ENCODE data around the gene SLC25A47. TPM values are rescaled to one million over a fixed set of nuclear protein-coding genes. Genes with fewer than 3 reads are reported as not detected.
"Not testable (repeated sequence)": the region's sequence is repeated elsewhere in the genome, so short reads cannot be mapped to it uniquely, and the experiment has no call there.

Gene SLC25A47
- total RNA-seq, 2 donors from 2014 or later: not detected

DNA sequence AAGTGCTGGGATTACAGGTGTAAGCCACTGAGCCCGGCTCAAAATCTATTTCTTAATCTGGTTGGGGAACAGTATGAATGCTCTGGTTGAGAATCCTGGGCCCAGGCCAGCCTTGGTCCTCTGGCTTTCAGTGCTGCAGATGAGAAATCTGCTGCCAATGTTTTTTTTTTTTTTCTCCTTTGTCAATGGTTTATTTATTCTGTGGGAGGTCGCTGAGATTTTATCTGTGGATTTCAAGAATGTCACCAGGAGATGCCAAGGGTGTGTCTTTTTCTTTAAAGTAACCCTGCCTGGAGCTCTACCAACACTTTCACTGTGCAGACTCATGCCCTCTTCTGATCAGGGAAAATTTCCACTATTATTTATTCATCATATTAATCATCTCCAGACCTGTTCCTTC is 20.5 kb upstream of the SLC25A47 start:
- intact Hi-C loops (cut with DNase I): loop anchor here (5.0 to 10.0 kb wide), 2 partner anchors 72 to 75 kb away; partner anchors contain the start of gene WDR25 (in 2 of the 2)
- no peak for DNase-seq
- no peak for ATAC-seq

DNA sequence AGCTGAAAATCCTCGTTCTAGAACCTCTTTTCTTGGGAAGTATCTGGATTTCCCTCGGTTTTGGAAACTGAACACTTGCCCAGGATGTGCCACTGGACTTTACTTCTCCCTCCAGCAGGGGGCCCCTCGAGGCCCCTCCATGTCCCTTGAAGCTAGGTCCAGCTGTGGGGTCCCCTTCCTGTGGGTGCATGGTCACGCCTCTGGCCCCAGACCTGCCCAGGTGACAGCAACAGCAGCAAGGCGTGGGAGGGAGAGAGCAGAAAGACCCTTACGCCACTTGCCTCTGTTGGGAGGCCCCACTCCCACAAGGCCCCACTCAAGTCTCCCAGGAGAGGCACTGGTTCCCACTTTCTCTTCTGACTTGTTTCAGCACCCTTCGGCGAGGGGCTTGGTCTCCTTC is 20.0 kb upstream of the SLC25A47 start:
- intact Hi-C loops (cut with DNase I): loop anchor here (5.0 to 10.0 kb wide), 2 partner anchors 72 to 74 kb away; partner anchors contain the start of gene WDR25 (in 2 of the 2)
- ATAC-seq (no peak), DNase-seq (no peak)

DNA sequence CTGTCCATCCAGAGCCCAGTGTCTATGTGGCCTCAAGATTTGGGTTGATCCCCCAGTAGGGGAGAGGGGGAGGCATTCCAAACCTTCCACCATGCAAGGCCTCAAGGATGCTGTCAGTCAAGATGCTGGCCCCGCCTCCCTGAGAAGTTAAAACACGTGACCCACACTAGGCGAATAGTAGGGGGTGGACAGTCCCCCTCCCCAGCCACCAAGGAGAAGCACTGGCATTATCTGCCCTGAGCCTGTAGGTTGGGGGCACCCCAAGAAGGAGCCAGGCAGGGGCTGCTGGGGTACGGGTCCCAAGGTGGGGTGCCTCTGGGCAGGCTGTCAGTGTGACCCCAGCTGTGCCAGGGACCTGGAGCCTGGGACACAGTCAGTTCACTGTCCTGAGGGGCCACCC is 19.2 kb upstream of the SLC25A47 start:
- ATAC-seq (no peak), DNase-seq (no peak)
- intact Hi-C loops (cut with DNase I): loop anchor here (5.0 to 10.0 kb wide), 2 partner anchors 71 to 73 kb away; partner anchors contain the start of gene WDR25 (in 2 of the 2)

DNA sequence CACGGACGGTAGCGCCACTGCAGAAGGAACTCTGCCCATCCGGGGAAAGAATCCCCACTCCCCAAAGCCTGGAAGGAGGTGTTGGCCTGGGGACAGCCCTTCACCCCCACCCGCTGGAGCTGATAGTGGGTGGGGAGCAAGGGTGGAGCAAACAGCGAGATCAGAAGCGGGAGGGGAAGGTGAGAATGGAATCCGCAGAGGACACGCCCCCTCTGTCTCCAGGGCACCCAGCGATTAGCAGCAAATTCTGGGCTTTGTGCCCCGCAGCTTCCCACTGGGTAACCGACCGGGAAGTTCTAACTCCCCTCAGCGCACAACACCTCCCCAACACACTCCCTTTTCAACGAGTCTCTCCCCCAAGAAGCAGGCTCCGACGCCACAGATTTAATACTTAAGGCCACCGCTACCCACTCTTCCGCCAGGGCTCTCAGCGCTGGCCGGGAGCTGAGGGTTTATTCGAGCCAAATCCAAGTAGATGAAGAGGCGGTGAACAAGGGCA is 18.3 kb upstream of the SLC25A47 start:
- ATAC-seq (peak; percentile 21 to 34), DNase-seq (peak; percentile 83)
- intact Hi-C loops (cut with DNase I): loop anchor here (5.0 to 10.0 kb wide), 2 partner anchors 70 to 72 kb away; partner anchors contain the start of gene WDR25 (in 2 of the 2)

DNA sequence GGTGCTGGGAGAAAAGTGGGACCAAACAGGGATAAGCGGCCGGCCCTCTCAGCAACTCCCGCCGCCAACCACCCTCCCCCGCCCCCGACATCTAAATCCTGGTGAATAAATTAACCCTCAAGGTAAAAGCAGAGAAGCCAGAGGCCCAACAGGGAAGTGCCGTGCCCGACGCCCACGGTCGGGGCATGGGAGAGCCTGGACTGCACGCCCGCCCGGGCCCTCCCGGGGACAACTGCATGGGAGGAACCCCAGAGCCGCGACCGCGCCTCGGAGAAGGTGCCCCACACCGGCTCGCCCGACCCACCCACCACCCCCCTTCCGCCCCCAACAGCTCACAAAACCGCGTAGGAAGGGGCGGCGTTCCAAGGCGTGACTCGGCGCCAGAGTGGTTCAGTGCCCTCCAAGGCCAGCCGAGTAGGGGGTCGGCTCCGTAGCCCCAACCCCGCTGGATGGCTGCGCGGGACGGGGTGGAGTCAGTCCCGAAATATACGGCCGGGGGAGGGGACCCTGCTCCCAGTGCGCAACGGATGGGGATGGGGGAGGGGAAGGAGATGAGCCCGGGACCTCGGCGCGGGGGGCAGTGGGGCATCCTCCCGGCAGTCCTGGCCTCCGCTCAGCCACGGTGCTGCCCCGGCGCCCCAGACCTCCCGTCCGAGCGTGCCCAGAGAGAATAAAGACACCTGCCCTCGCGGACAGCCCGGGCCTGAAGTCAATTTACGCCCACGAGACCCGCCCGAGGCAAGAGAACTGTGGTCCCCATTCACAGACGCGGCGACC is 17.6 kb upstream of the SLC25A47 start:
- intact Hi-C loops (cut with DNase I): loop anchor here in 1 of 2 donors (10.0 kb wide), 1 partner anchor 69 kb away; the partner anchor contains the start of gene WDR25
- peak; percentile 8 to 12 for ATAC-seq
- peak; percentile 62 for DNase-seq

DNA sequence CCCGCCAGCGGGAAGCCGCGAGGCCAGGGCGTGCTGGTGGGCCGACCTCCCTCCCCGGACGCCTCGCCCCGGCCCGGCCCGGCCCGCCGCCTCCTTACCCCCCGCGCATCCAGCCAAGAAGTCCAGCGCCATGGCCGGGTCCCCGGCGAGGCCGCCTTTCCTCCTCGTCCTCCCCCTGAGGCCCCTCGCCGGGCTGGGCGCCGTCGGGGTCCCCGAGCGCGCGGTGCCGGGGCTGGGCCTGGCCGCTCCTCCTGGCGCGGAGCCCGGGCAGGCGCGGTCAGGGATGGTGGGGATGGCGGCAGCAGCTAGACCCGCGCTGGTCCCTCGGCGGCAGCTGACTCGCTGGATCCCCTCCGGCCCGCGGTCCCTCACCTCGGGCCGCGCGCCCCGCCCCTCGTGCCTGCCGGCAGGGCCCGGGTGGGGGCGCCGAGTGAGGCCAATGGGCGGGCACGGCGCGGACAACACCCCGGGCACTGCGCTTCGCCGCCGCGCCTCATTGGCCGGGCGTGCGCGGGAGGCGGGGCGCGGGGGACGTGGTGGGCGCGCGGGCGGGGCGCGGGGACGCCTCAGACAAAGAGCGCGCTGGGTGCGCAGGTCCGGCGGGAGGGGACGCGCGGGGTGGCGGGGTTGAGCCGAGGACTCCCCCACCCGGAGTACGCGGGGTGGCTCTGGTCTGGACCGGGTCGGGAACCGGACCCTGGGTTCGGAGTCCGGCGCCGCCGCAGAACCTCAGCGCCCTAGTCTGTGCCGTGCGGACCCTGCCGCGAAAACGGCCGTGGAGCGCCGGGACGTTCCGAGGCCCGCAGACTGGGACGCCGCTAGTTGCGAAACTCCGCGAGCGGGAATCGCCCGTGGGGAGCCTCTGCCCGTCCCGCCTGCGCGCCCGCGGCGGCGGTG is 16.8 kb upstream of the SLC25A47 start, which contains the start of gene SLC25A29:
SLC25A29 (minus strand) TSS at position 344 of the 897 bp plus-strand sequence; CDS start at position 132, 212 bp downstream.
- ATAC-seq: peak; percentile 92 to 93
- intact Hi-C loops (cut with DNase I): loop anchor here in 1 of 2 donors (10.0 kb wide), 1 partner anchor 68 kb away; the partner anchor contains the start of gene WDR25
- DNase-seq: peak; percentile 92

DNA sequence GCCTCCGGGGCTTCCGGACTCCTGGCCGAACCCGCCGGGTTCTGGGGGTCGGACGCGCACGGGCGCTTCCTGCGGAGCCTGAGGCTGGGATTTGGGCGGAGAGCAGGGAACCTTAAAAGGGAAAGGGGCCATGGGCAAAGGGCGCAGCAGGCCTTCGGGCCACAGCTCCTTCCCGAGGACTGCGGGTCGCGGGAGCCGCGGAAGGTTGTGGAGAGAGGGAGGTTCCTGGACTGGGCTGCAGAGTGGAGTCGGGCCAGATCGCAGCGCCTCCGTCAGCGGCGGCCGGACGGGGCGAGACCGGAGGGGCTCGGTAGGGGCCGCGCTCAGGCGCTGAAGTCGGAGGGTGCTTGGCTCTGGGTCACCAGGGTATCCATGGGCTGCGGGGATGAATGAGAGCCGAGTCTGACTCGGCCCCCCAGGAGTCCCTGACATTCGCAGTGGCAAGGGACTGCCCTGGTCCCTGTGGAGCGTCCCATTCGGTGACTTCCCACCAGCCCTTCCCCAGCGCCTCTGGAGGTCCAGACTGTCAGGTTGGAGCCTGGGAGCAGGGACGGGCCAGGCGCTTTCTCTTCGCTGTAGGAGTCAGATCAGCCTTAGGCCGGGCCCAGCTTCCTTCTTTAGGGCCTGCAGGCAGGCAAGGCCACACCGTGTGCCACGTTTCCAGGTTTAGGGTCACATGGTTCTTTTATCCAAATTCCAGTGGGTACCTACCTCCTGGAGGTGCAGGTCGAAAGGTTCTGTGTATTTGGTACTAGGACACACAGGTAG is 16.0 kb upstream of the SLC25A47 start:
- intact Hi-C loops (cut with DNase I): loop anchor here in 1 of 2 donors (10.0 kb wide), 1 partner anchor 68 kb away; the partner anchor contains the start of gene WDR25

DNA sequence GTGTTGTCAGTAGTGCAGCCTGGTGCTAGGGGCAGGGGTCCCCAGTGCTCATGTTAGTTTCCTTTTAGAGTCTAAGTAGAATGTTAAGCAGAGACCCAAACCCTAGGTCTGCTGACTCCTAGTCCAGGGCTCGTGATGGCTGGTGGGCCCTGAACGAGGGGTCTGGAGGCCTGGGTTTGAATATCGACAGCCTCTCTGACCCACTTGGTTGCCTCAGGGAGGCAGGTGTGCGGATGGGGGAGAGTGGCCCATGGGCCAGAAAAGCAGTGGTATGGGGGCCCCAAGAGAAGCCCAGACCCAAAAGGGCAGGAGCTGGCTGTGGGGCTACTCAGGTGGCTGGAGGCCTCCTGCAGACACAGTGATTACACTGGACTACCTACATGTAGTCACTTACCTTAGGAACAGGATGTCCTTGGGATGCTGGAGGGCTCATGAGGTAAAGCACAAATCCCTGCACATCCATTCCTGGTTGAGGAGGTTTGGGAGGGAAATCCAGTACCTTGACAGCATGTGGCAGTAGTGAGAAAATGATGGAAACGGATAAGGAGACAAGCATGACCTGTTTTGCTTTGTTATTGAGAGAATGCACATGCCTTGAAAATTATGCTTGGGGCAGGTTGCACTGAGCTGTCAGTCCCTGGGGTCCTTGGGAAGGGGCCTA is 15.2 kb upstream of the SLC25A47 start:
- intact Hi-C loops (cut with DNase I): loop anchor here in 1 of 2 donors (10.0 kb wide), 1 partner anchor 67 kb away; the partner anchor contains the start of gene WDR25
- no peak for ATAC-seq

More for the DNA sequence above, 16.0 kb upstream of the SLC25A47 start:
- no peak for DNase-seq
- peak; percentile 10 to 11 for ATAC-seq

DNA sequence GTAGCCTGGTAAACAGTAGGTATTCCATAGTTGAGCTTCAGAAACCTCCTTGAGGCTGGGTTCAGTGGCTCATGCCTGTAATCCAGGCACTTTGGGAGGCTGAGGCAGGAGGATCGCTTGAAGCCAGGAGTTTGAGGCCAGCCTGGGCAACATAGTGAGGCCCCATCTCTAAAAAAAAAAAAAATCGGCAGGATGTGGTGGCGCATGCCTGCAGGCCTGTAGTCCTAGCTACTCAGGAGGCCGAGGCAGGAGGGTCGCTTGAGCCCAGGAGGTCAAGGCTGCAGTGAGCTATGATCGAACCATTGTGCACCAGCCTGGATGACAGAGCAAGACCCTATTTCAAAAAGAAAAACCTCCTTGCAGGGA is 14.7 kb upstream of the SLC25A47 start:
- not testable (repeated sequence) for ATAC-seq, DNase-seq
- intact Hi-C loops (cut with DNase I): loop anchor here in 1 of 2 donors (10.0 kb wide), 1 partner anchor 66 kb away; the partner anchor contains the start of gene WDR25

More for the DNA sequence above, 15.2 kb upstream of the SLC25A47 start:
- no peak for DNase-seq

DNA sequence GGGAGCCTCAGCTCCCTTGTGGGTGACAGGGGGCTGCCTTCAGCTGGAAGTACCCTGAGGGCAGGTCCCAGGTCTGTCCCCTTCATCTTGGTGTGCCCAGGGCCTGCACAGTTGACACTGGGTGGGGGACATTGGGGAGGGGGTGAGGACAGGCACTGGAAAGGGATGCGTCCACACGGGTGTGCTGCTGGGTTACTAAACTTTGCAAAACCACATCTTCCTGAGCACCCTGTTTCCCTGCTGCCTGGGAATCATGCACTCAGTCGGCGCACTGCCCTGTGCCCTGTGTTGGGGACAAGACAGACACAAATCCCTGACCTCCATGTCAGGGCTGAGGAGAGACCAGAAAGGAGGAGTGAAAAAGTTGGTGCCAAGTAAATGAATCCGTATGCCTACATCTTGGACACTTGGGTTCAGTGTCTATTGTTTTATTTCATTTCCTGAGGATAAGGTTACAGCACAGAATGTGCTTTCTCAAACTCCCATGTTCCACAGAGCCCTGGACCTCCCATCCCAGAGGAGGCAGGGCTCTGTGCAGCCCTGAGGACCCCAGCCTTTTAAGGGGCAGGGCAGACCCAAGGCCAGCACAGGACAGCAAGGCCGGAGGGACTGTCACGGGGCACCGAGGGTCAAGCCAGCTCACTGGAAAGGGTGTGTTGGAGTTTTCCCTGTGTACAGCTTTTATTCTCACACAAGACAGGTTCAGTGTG is 14.0 kb upstream of the SLC25A47 start:
- ATAC-seq (no peak), DNase-seq (no peak)
- intact Hi-C loops (cut with DNase I): loop anchor here in 1 of 2 donors (10.0 kb wide), 1 partner anchor 66 kb away; the partner anchor contains the start of gene WDR25

DNA sequence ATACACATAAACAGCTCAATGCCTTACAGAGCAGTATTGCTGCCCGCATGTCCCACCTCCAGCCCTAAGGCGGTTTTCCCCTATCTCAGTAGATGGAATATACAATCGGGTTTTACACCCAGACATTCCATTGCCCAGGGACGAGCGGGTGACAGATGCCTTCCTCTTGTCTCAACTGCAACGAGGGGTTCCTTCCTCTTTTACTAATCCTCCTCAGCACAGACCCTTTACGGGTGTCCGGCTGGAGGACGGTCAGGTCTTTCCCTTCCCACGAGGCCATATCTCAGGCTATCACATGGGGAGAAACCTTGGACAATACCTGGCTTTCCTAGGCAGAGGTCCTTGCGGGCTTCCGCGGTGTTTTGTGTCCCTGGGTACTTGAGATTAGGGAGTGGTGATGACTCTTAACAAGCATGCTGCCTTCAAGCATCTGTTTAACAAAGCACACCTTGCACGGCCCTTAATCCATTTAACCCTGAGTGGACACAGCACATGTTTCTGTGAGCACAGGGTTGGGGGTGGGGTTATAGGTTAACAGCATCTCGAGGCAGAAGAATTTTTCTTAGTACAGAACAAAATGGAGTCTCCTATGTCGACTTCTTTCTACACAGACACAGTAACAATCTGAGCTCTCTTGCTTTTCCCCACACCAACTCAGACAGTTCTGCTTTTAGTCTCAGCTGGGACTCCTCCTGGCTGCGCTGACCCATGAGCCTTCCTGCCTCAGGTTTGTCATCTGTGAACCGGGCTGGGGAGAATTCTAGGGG is 10.8 kb upstream of the SLC25A47 start:
- ATAC-seq; intact Hi-C loops (cut with DNase I); DNase-seq: not testable (repeated sequence)

DNA sequence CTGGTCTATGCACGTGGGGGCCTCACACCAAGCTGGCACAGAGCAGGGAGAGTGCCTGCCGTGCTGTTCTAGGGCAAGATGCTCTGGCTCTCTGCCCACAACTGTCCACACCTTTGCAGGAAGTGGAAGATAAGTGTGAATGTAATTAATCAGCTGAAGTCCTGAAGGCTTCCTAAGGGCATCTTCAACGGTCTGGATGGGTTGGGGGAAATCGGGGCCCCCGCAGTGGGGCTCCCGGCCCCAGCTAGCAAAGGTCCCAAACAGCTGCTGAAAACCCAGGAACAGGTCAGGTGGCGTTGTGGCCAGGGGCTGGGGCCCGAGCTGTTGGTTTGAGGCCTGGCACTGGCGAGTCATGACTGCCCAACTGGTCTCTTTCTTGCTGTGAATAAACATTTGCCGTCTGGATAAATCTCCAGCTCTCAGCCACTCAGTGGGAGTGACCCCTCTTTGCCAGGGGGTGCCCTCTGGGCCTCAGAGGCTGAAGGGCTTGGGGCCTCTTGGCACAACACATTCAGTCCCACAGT is 10.2 kb upstream of the SLC25A47 start:
- intact Hi-C loops (cut with DNase I): no loop called here
- no peak for DNase-seq
- peak in 1 of 2 donors; percentile 14 for ATAC-seq

DNA sequence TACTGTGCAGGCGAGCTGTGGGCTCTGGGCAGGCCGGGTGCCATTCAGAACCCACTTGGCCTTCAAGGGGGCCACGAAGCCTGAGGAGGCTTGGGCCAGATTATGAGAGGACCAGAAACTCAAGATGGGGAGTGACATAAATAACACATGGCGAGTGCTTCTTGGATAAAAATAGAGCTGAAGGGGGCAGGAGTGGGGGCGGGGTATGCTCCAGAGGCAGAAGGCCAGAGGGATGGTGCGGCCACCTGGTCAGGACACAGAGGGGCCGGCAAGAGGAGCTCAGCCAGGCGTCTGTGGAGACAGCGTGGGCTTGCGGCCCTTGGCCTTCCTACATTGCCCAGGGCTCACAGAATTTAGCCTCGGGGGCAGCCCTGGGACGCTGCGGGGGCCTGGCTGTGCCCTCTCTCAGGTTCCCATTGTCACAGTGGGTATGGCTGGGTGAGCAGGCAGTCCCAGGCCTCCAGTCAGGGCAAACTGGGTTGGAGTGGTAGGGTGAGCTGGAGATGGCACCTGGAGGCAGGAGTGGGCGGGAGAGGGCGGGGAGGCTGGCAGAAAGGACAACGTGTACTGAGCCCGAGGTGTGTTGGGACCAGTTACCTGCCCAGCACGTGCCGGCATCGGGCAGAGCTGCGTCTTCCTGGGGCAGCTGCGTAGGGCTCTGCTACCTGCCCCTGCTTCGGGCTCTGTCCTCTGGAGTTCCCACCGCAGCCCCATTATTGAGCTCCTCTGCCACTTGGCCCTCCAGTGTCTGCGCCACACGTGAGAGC is 9.5 kb upstream of the SLC25A47 start:
- no peak for DNase-seq
- ATAC-seq: no peak
- intact Hi-C loops (cut with DNase I): no loop called here

DNA sequence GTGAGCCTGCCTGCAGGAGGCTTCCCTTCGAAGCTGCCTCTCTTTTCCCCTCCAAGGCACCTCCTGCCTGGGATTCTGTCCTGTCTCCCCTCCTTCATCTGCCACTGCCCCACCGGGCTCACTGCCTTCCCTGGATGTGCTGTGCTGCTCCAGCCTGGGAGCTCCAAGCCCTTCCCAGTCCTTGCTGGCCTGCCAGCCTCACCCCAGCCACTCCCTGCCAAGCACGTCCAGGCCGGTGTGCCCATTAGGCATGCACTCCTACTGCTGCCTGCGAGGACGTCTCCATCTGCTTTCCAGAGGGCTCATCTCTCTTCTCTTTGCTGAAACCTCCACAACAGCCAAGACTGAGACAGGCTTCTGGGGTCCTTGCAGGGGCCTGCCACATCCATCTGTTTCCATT is 8.4 kb upstream of the SLC25A47 start:
- ATAC-seq (no peak), DNase-seq (no peak)
- intact Hi-C loops (cut with DNase I): no loop called here

DNA sequence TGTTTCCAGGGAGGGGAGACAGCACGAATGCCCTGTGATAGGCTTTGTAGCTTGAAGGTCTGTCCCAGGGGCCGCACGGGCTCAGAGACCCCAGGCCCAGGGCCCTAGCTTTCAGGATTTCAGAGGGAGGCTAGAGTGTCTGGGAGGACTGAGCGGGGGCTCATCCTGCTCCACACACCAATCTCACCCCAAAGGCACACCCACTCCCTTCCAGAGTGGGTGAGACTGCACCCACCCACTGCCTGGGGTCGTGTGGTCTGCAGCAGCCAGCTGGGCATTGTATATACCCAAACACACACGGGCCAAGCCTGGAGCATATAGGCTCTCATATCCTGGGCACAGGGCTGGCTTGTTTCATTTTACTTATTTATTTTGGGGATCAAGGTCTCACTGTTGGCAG is 5.8 kb upstream of the SLC25A47 start:
- ATAC-seq (no peak), DNase-seq (no peak)
- intact Hi-C loops (cut with DNase I): no loop called here
